Small intestine (tissue), 7 donors: ENCODE results near the gene USP33. TPM values are rescaled to one million over a fixed set of nuclear protein-coding genes. Genes with fewer than 3 reads are reported as not detected.
"Not testable (repeated sequence)": the region's sequence is repeated elsewhere in the genome, so short reads cannot be mapped to it uniquely, and the experiment has no call there.

ENCODE experiments used
- DNase-seq, 2 donors: peaks; one replicate each; pipeline versions ENCODE4 v3.0.0 to v3.0.0-alpha.2; 2013
- FAIRE-seq: peaks from 2 replicates; lab custom pipeline; 2012; peaks lifted over from hg19 to GRCh38; lab: Jason Lieb, UNC
- H3K27ac ChIP-seq, 3 donors: one replicate each; pipeline ENCODE4 v1.5.1; 2013; ENCODE audit warnings: low read length in 2 of 3, mild to moderate bottlenecking in 2 of 3, control low read depth in 1 of 3, inconsistent platforms in 1 of 3, low read depth in 1 of 3, moderate library complexity in 1 of 3
- H3K27me3 ChIP-seq, 3 donors: one replicate each; pipeline ENCODE4 v1.6.1; 2013; ENCODE audit warnings: low read length in 3 of 3, inconsistent platforms in 1 of 3; ENCODE audit not compliant: control insufficient read depth in 3 of 3, insufficient read depth in 3 of 3
- H3K36me3 ChIP-seq, 3 donors: one replicate each; pipeline ENCODE4 v1.6.1; 2013; ENCODE audit warnings: low read length in 3 of 3, inconsistent platforms in 1 of 3, low read depth in 1 of 3, mild to moderate bottlenecking in 1 of 3, moderate library complexity in 1 of 3; ENCODE audit not compliant: control insufficient read depth in 3 of 3, insufficient read depth in 2 of 3
- H3K4me1 ChIP-seq, 3 donors: one replicate each; pipeline ENCODE4 v1.6.1; 2013; ENCODE audit warnings: low read length in 2 of 3, inconsistent platforms in 1 of 3, low read depth in 1 of 3, mild to moderate bottlenecking in 1 of 3, moderate library complexity in 1 of 3; ENCODE audit not compliant: control insufficient read depth in 3 of 3, insufficient read depth in 2 of 3
- H3K4me3 ChIP-seq, 3 donors: one replicate each; pipeline ENCODE4 v1.5.1; 2013; ENCODE audit warnings: low read length in 3 of 3, control low read depth in 1 of 3, inconsistent platforms in 1 of 3, low read depth in 1 of 3, mild to moderate bottlenecking in 1 of 3, moderate library complexity in 1 of 3
- H3K9me3 ChIP-seq, 2 donors: one replicate each; pipeline ENCODE4 v1.6.1; 2013; ENCODE audit warnings: low read depth in 1 of 2, low read length in 1 of 2; ENCODE audit not compliant: control insufficient read depth in 2 of 2, insufficient read depth in 1 of 2
- WGBS, 3 donors: extraction: QIAGEN DNeasy Blood & Tissue Kit; methylation state at CpG; one replicate each; pipeline ENCODE4 v1.1.7; 2013; 5-methylcytosine and 5-hydroxymethylcytosine counted together
- polyA plus RNA-seq, 4 donors: library from polyadenylated mRNA; stranded (reverse) in 3 of 4; unstranded in 1 of 4; fragments of 200-250 nt in 3 of 4; fragments of 120-200 nt in 1 of 4; gene quantifications; one replicate each; pipeline versions ENCODE4 v1.2.1 to v1.2.3, GENCODE V29; 2013
- donor health status: healthy with polysubstance abuse.
- donor health status: control.
- donor health status: control.
- donor health status: Bipolar disorder and iron deficiency.
- donor health status: healthy.

The USP33 gene
- polyA plus RNA-seq, 4 donors: 23.8 to 54.8 (median 28.2) TPM

DNA sequence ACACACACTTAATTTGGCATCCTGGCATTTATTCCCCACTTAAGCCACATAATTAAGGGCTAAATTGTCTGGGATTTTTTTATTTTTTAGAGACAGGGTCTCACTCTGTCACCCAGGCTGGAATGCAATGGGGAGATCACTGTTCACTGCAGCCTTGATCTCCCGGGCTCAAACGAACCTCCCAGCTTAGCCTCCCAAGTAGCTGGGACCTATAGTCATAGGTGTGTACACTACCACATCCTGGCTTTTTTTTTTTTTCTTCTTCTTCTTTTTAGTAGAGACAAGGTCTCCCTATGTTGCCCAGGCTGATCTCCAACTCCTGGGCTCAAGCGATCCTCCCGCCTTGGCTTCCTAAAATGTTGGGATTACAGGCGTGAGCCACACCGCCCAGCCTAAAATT, 101.4 kb downstream of the USP33 start:
- no peak for FAIRE-seq
- H3K4me1 ChIP-seq: peaks cover 0 to 3% (median 0%) of the 10 kb centered on the region in 3 donors
- H3K9me3 ChIP-seq: peaks cover 0 to 4% of the 10 kb centered on the region in 2 donors
- 92 to 96% (median 95%) methylated on average over 6 of the region's 6 CpGs for WGBS, 3 donors
- no peak overlapping the region for H3K4me3 ChIP-seq
- no peaks in the 10 kb centered on the region for H3K27me3 ChIP-seq
- H3K27ac ChIP-seq: no peak overlapping the region
- H3K36me3 ChIP-seq: peaks cover 0 to 17% (median 0%) of the 10 kb centered on the region in 3 donors
- no peak for DNase-seq

DNA sequence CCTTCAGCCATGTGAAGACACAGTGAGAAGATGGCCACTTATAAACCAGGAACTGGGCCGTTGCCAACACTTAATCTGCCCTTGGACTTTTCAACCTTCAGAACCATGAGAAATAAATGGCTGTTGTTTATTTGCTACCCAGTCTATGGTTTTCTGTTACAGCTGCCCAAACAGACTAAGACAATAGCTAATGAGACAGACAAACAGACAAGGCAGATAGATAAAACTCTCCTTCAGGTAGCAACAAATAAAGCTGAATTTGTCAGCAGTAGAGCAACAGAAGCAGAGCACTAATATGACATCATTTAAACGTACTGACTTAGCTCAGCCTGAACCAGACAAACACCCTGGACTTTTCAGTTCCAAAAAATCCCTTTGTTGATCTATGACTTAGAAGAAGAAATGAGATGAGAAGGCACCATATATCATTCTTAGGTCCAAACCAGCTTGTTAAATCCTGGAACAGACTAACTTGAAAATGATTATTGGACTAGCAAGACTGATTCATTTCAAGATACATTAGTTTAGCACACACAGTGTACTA, 104.1 kb downstream of the USP33 start:
- peak; percentile 16 to 70 for DNase-seq
- Histone ChIP-seq H3K36me3 (peaks cover 0 to 17% (median 0%) of the 10 kb centered on the region in 3 donors), H3K9me3 (peaks cover 0 to 13% of the 10 kb centered on the region in 2 donors), H3K27ac (peak overlapping the region in 1 of 3 donors; percentile 41), H3K4me3 (no peak overlapping the region), H3K4me1 (peaks cover 0 to 3% (median 0%) of the 10 kb centered on the region in 3 donors), H3K27me3 (no peaks in the 10 kb centered on the region)
- WGBS, 3 donors: 30 to 52% (median 47%) methylated on average over 2 of the region's 2 CpGs
- FAIRE-seq: no peak

GRCh38 chr1:77652970-77653516, 106.6 kb downstream of the USP33 start:
- no peak for FAIRE-seq
- 66 to 83% (median 71%) methylated on average over 6 of the region's 6 CpGs for WGBS, 3 donors
- peak; percentile 25 to 26 for DNase-seq

DNA sequence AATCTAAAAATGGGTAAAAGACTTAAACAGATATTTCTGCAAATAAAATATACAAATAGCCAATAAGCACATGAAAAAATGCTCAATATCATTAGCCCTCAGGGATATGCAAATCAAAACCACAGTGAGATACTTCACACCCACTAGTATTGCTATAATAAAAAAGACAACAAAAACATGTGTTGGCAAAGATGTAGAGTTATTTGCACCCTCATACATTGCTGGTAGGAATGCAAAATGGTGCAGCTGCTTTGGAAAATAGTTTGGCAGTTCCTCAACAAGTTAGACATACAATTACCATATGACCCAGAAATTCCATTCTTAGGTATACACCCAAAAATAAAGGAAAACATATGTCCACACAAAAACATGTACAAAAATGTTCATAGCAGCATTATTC, 107.4 kb downstream of the USP33 start:
- H3K27me3 ChIP-seq: no peaks in the 10 kb centered on the region
- FAIRE-seq: no peak
- peaks cover 0 to 16% (median 0%) of the 10 kb centered on the region in 3 donors for H3K36me3 ChIP-seq
- H3K4me3 ChIP-seq: no peak overlapping the region
- DNase-seq: no peak
- H3K9me3 ChIP-seq: peaks cover 0 to 33% of the 10 kb centered on the region in 2 donors
- peaks cover 0 to 3% (median 0%) of the 10 kb centered on the region in 3 donors for H3K4me1 ChIP-seq
- H3K27ac ChIP-seq: no peak overlapping the region

More at GRCh38 chr1:77652970-77653516, 106.6 kb downstream of the USP33 start:
- no peaks in the 10 kb centered on the region for H3K27me3 ChIP-seq
- H3K36me3 ChIP-seq: peaks cover 0 to 13% (median 0%) of the 10 kb centered on the region in 3 donors
- H3K4me3 ChIP-seq: no peak overlapping the region
- H3K27ac ChIP-seq: no peak overlapping the region
- peaks cover 0 to 3% (median 0%) of the 10 kb centered on the region in 3 donors for H3K4me1 ChIP-seq
- H3K9me3 ChIP-seq: peaks cover 0 to 26% of the 10 kb centered on the region in 2 donors

DNA sequence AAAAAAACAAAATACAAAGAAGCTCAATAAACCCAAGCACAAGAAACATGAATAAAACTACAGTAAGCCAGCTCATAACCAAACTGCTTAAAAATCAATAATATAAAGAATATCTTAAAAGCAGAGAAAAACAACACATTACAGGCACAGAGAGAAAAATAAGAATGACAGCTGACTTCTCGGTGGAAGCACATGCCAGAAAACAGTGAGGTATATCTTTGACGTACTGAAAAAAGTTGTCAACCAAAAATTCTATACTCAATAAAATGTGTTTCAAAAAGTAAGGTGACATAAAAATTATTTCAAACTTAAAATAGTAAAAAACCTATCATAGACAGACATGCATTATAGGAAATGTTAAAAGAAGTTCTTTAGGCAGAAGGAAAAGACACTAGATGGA, 110.5 kb downstream of the USP33 start:
- no peak for FAIRE-seq
- DNase-seq: no peak
- 97 to 99% (median 98%) methylated on average over 2 of the region's 2 CpGs for WGBS, 3 donors
- Histone ChIP-seq H3K9me3 (peaks cover 0 to 36% of the 10 kb centered on the region in 2 donors), H3K4me3 (no peak overlapping the region), H3K36me3 (peaks cover 0 to 29% (median 4%) of the 10 kb centered on the region in 3 donors), H3K27ac (no peak overlapping the region), H3K27me3 (no peaks in the 10 kb centered on the region), H3K4me1 (no peaks in the 10 kb centered on the region)

GRCh38 chr1:77646224-77646623, 113.4 kb downstream of the USP33 start:
- not testable (repeated sequence) for H3K27me3 ChIP-seq, H3K27ac ChIP-seq, FAIRE-seq, DNase-seq, H3K4me1 ChIP-seq, H3K4me3 ChIP-seq
- WGBS, 3 donors: 97 to 98% (median 97%) methylated on average over 6 of the region's 6 CpGs
- peaks cover 0 to 31% of the 10 kb centered on the region in 2 donors for H3K9me3 ChIP-seq
- peaks cover 0 to 29% (median 4%) of the 10 kb centered on the region in 3 donors for H3K36me3 ChIP-seq

Other genes with a start within 250 kb of the USP33 start
- gene ZZZ3, start 77.2 kb downstream of the USP33 start, polyA plus RNA-seq: 10 to 100 TPM in 2 of 4 donors, 1 to 10 TPM in 2; 7.8 to 50.8 (median 12.0) TPM
- gene MIGA1, start 19.8 kb upstream of the USP33 start, polyA plus RNA-seq: 10 to 100 TPM in 1 of 4 donors, 1 to 10 TPM in 3; 1.4 to 18.2 (median 3.4) TPM
- 10 to 100 TPM in 1 of 4 donors, 1 to 10 TPM in 3; 4.0 to 11.8 (median 6.8) TPM for gene NEXN, start 128.8 kb upstream of the USP33 start, polyA plus RNA-seq
- 100 to 1,000 TPM in 1 of 4 donors, 10 to 100 TPM in 3; 21.9 to 202 (median 35.9) TPM for gene FUBP1, start 219.2 kb upstream of the USP33 start, polyA plus RNA-seq
- gene DNAJB4, start 245.1 kb upstream of the USP33 start, polyA plus RNA-seq: 10 to 100 TPM in 2 of 4 donors, 1 to 10 TPM in 2; 3.8 to 25.6 (median 8.5) TPM